Measurements from ENCODE around the gene ZNF778.
"Not testable (repeated sequence)": the region's sequence is repeated elsewhere in the genome, so short reads cannot be mapped to it uniquely, and the experiment has no call there.

Gene ZNF778

DNA sequence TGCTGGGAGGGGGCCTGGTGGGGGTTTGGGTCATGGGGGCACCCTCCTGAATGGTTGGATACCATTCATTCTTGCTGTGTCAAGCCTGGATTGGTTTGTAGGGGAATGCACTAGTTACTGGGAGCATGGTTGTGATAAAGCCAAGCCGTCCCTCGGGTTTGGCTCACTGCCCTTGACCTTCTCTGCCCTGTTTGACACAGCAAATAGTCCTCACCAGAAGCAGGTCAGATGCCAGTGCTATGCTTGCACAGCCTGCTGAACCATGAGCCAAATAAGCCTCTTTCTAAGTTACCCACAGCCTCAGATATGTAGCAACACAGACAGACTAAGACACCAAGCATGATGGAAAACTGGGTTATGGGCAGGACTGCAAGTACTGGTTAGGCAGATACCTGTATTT is 14.6 kb downstream of the ZNF778 start:
- DNase-seq (ENCODE audit: extremely low read depth, low read depth): no peak
- H3K4me3 ChIP-seq (replicated peaks; ENCODE audit: low read depth, low read length): no peak overlapping the region
- no peak for TF ChIP-seq CTCF (IDR thresholded peaks at IDR 0.05; ENCODE audit: low read depth, low read length, missing control alignments)

DNA sequence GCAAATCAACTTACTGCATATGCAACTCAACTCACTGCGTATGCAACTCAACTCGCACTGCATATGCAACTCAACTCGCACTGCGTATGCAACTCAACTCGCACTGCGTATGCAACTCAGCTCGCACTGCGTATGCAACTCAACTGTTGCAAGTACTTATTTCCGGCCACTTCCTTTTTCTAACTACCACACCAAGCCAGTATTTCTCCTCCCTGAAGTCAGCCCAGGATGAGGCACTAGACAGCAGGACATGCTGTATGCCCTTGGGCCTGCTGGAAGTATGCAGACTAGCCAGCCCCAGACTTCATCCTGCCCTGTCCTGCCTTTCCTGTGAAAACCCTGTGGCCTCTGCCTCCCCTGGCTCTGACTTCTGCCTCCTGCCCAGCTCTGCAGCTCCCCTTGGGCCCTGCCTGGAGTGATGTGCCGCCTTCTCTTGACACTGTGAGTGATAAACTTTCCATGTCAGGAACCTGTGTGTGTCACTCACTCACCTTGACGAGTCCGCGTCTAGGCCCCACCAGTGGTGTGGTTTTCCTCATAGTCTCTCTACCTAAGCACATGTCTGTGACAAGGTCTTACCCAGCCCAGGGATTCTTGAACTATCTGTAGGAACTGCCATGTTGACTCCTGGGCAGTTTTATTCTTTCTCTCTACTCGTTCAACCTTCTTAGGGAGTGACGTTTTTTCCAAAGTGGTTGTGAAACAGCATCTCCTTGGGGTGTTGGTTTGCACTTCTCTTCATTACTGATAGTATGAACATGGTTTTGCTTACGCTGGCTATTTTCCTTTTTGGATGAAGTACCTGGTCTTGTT is 16.4 kb downstream of the ZNF778 start:
- no peak for TF ChIP-seq CTCF (IDR thresholded peaks at IDR 0.05; ENCODE audit: low read depth, low read length, missing control alignments)
- DNase-seq (ENCODE audit: extremely low read depth, low read depth): no peak
- no peak overlapping the region for H3K4me3 ChIP-seq (replicated peaks; ENCODE audit: low read depth, low read length)

- no peak for DNase-seq (ENCODE audit: extremely low read depth, low read depth)
- H3K4me3 ChIP-seq (replicated peaks; ENCODE audit: low read depth, low read length): no peak overlapping the region
- TF ChIP-seq CTCF (IDR thresholded peaks at IDR 0.05; ENCODE audit: low read depth, low read length, missing control alignments): no peak
Measured at GRCh38 chr16:89237733-89238132, 20.2 kb downstream of the ZNF778 start.

DNA sequence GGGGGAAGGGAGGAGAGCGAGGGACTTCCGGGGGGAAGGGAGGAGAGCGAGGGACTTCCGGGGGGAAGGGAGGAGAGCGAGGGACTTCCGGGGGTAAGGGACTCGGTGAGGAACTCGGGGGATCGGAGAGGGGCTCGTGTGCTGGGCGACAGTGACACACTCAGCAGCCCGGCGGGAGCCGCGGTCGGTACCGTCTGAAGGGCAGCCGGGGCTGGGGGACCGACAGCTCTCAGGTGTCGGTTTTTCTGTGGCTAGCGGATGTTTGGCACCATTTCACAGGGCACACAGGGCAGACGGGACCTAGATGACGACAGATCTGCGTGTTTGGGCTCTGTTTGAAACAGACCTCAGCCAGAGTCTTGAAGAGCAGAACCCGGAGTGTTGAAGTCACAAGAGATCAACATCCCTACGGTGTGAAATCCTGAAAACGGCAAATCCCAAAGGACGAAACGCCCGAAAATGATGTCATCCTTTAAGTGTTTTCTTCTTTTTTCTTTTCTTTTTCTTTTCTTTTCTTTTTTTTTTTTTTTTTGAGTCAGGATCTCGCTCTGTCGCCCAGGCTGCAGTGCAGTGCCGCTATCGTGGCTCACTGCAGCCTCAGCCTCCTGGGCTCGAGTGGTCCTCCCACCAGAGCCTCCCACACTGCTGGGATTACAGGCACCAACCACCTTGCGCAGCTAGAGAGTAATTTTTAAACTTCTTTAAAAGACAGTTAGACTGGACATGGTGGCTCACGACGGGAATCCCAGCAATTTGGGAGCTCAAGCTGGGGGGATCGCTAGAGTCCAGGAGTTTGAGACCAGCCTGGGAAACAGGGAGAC is 23.9 kb downstream of the ZNF778 start:
- no peak for TF ChIP-seq CTCF (IDR thresholded peaks at IDR 0.05; ENCODE audit: low read depth, low read length, missing control alignments)
- H3K4me3 ChIP-seq (replicated peaks; ENCODE audit: low read depth, low read length): peak overlapping the region; percentile 94
- peak; percentile 26 for DNase-seq (ENCODE audit: extremely low read depth, low read depth)

- no peak for TF ChIP-seq CTCF (IDR thresholded peaks at IDR 0.05; ENCODE audit: low read depth, low read length, missing control alignments)
- H3K4me3 ChIP-seq (replicated peaks; ENCODE audit: low read depth, low read length): no peak overlapping the region
- DNase-seq (ENCODE audit: extremely low read depth, low read depth): no peak
Measured at GRCh38 chr16:89242795-89243200, 25.3 kb downstream of the ZNF778 start.

DNA sequence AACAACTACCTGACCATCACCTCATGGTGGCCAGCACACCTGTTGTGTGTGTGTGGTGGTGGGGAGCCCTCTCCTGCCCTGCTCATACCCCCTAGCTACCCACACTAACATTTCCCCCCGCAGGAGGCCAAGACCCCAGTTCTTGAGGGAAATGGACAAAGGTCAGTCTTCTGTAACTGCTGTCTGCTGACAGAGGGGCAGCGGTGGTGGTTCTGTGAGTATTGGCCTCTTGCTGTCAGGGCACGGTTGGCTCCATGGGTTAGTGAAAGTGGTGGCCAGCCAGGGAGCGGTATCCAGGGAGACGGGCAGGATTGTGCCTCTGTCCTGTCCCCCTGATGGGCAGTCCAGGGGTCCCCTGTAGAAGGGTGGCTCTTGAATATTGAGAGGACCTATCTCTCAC is 26.2 kb downstream of the ZNF778 start:
- no peak overlapping the region for H3K4me3 ChIP-seq (replicated peaks; ENCODE audit: low read depth, low read length)
- DNase-seq (ENCODE audit: extremely low read depth, low read depth): no peak
- no peak for TF ChIP-seq CTCF (IDR thresholded peaks at IDR 0.05; ENCODE audit: low read depth, low read length, missing control alignments)

DNA sequence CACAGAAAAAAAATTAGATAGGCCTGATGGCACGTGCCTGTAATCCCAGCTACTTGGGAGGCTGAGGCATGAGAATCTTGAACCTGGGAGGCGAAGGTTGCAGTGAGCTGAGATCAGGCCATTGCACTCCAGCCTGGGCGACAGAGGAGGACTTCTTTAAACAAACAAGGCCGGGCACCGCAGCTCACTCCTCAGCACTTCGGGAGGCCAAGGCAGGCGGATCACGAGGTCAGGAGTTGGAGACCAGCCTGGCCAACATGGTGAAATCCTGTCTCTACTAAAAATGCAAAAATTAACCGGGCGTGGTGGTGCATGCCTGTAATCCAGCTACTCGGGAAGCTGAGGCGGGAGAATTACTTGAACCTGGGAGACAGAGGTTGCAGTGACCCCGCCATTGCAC is 26.8 kb downstream of the ZNF778 start:
- DNase-seq (ENCODE audit: extremely low read depth, low read depth); H3K4me3 ChIP-seq (replicated peaks; ENCODE audit: low read depth, low read length): not testable (repeated sequence)
